GM12865 (cell line): ENCODE data around the gene DUXA.

Source experiments
- DNase-seq: peaks from one replicate; pipeline ENCODE4 v3.0.0; 2010; ENCODE audit warnings: low read depth
- H3K4me3 ChIP-seq: 2 replicates; pipeline ENCODE4 v1.5.1; 2011; ENCODE audit warnings: mild to moderate bottlenecking, low read depth, low read length, control low read depth
- CTCF ChIP-seq: IDR thresholded peaks from 2 replicates; pipeline ENCODE4 v1.5.1; 2011; ENCODE audit warnings: low read length, control low read depth, low read depth, inconsistent platforms; ENCODE audit not compliant: insufficient read depth; ENCODE audit errors: missing control alignments

Gene DUXA

DNA sequence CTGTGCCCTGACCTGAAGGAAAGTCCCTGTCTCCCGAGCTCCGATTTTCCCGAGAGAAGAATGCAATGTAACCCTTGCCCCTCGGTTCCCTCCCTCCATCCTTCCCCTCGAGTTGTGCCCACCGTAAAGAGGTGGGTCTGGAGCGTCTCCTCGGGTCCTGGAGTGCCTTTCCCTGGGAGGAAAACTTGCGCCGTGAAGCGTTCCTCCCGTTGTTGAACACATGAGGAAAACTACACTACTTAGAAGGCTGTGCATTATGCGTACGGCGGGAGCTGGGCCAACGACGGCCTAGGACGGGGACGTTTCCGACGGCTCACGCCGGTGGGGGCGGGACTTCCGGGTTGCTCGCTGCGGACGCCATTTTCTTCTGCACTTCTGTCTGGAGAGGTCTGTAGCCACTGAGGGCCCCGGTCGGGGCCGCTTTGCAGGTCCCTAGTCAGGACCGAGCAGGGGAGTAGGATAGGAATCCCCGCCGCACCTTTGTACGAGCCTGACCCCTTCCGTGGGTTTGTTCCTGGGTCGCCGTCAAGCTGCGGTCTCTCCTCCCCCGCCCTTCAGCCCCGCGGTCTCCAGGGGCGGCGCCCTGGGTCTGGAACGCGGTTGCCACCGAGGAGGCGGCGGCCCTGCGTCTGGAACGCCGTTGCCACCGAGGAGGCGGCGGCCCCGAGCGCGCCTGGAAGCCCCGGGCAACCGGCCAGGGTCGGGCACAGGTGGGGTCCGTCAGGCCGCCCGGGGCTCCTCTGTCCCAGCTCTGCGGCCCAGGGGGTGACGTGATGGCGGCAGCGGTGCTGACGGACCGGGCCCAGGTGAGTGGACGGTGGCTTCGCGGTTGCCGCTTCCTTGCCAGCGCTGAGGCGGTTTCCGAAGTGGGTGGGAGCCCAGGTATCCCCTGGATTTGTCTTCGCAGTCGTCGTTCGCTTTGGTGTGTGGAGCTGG lies 24.1 kb upstream of the DUXA start, which contains the start of gene ZNF264:
ZNF264 (plus strand) TSS at position 360 of the 936 bp plus-strand sequence; CDS start at position 774, 414 bp downstream.
- peak; percentile 91 for DNase-seq
- peak within 1 kb of the TSS; percentile 87 for H3K4me3 ChIP-seq
- no peak for TF ChIP-seq CTCF

DNA sequence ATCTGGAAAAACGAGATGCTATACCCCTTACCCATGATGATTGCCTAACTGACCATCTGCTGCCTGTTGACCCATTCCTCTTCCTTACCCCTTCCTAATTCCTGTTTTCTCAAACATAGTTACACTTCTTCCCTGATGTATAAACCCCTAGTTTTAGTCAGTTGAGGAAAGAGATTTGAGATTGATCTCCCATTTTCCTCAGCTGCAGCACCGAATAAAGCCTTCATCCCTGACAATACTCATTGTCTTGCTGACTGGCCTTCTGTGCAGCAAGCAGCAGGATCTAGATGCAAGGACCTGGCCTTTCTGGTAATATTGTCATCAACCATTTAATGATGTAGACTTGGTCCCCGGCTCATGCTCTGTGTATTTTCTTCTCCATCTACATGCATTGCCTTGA lies 23.0 kb upstream of the DUXA start:
- H3K4me3 ChIP-seq = no peak overlapping the region
- DNase-seq = no peak

GRCh38 chr19:57171551-57172081 lies 4.3 kb upstream of the DUXA start:
- TF ChIP-seq CTCF = no peak
- no peak overlapping the region for H3K4me3 ChIP-seq
- no peak for DNase-seq

More for the DNA sequence above, 23.0 kb upstream of the DUXA start:
- no peak for TF ChIP-seq CTCF

DNA sequence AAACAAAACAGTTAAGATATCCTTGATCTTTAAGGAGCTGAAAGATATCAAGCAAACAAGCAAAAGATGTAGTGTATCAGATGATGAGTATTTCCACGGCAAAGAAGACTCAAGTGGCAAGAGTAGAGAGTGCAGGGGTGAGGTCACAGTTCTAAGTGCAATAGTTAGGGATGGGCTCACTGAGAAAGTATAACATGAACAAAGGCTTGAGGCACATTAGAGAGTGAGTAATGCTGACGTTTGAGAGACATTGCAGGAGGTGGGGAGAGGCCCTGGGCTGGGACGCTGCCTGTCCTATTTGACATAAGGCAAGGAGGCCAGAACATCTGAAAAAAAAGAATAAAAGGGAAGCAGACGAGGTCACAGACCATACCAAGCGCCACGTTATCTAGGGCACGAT lies 1.4 kb downstream of the DUXA start:
- no peak for TF ChIP-seq CTCF
- DNase-seq = no peak
- no peak overlapping the region for H3K4me3 ChIP-seq

DNA sequence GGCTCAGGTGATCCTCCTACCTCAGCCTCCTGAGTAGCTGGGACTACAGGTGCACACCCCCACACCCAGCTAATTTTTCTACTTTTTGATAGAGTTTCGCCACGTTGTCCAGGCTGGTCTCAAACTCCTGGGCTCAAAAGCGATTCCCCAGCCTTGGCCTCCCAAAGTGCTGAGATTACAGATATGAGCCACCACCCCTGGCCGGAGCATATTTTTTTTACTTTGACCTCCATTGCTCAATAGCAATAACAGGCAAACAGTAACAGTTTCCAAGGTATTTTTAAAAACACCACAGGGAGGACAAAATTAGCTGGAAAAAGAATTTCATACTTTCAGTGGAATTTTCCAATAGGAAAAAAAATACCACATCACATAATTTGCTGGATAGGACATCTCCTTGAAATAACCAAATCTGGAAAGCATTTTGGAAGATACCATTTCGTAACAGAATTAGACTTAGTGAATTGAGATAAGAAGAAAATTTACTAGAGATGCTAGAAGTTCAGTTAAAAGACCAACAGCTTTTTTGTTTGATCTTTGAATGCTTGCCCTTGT lies 5.2 kb downstream of the DUXA start:
- H3K4me3 ChIP-seq = no peak overlapping the region
- no peak for DNase-seq
- no peak for TF ChIP-seq CTCF

- TF ChIP-seq CTCF = no peak
- DNase-seq = no peak
These were observed 14.4 kb downstream of the DUXA start for GRCh38 chr19:57152921-57153320.

GRCh38 chr19:57141699-57142098 lies 25.6 kb downstream of the DUXA start:
- DNase-seq = no peak
- H3K4me3 ChIP-seq = no peak overlapping the region
- no peak for TF ChIP-seq CTCF

More at GRCh38 chr19:57152921-57153320, 14.4 kb downstream of the DUXA start:
- no peak overlapping the region for H3K4me3 ChIP-seq
